AG08395 (cell line): ENCODE data around the gene FRG2.
"Not testable (repeated sequence)": the region's sequence is repeated elsewhere in the genome, so short reads cannot be mapped to it uniquely, and the experiment has no call there.

Experiments
- DNase-seq: peaks from one replicate; pipeline ENCODE4 v3.0.0; 2012; ENCODE audit warnings: mixed read lengths, low spot score

Gene FRG2

DNA sequence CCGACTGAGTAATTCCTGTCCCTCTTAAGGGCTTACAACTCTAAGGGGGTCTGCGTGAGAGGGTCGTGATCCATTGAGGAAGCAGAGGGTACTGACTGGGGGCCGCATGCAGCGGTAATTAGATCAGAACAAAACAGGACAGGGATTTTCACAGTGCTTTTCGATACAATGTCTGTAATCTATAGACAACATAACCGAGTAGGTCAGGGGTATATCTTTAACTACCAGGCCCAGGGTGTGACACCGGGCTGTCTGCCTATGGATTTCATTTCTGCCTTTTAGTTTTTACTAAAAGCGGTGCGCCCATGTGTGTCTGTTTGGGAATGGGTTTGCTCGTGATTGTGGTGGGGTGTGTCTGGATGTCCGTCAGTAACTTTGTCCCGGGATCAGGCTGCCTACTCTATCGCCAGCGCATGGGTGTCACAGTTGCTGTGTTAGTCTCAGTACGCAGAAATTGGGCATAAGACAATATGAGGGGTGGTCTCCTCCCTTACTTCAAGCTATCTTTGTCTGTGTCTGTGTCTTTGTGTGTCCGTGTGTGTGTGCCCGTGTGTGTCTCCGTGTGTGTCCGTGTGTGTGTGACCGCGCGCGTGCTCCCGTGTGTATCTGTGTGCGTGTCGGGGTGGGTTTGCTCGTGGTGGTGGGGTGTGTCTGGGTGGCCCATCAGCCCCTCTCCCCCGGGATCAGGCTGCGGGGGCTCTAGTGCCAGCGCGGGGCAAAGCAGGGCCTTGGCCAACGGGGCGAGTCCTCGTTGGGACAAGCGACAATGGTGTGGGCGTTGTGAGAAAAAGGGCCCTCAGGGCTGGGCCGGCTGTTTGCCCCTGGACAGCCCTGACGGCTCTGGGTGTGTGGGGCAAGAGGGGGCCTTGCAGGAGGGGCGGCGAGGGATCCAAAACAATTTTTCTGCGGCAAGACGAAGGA lies 10.4 kb downstream of the FRG2 start:
- no peak for DNase-seq

DNA sequence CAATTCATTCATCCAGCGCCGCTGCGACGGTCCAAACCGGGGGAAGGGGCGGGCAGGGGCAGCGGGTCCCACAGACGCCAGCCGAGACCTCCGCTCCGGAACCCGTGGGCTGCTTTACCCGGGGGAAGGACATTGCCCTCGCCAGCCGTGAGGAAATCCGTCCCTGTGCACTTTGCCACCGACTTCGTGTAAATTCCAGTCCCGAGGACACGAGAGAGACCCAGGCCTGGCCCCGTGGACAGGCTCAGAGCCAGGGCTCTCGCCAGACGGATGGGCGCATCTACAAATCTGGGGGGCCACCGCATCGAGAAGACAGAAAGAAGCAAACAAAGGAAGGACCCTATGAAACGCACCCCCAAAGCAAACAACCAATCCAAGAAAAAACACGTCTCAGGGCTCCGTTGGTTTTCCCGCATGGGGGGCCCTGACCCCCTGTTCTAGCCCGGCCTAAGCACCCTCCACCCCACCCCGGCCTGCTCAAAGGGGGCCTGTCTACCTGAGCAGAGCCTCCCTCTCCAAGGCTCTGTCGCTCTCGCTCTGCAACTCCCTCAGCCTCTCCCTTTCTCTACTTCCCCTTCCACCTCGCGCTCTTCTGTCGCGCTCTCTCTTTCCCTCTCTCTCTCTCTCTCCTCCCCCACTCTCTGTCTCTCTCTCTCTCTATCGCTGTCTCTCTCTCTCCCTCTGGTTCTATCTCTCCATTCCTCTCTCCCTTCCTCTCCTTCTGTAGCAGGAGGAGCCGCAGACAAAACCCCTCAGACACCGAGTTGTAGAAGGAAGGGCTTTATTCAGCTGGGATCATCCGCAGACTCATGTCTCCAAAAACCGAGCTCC lies 11.3 kb downstream of the FRG2 start:
- no peak for DNase-seq

DNA sequence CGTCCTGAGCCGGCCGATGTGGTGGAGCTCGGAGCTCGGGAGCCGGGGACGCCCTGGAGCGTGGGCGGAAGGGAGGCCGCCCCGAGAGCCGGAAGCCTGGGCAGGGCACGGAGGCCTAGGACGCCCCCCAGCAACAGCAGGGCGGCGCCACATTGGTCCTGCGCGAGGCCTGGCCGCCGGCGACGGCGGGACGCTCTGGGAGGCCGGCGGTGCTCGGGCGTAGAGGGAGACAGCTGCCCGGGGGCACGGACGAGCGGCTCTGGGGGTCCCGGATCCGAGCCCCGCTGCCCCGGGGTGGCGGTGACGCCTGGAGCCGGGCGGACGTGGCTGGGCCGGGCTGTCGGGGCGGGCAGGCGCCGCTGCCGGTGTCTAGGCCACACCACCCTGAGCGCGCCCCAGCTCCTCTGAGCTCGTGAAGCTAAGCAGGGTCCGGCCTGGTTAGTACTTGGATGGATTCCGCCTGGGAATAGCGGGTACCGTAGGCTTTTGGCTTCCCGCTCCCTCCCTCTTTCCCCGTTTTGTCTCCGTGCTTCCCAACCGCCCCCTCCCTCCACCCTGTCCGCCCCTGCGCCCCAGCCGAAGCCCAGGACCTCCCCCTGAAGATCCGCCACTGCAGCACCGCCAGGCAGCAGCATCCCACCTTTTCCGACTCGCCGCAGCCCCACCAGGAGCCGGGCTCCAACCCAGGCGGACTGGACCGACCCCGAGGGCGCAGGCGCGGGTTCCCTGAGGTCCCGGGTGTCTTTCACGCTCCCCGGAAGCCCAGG lies 12.1 kb downstream of the FRG2 start:
- peak; percentile 22 for DNase-seq

DNA sequence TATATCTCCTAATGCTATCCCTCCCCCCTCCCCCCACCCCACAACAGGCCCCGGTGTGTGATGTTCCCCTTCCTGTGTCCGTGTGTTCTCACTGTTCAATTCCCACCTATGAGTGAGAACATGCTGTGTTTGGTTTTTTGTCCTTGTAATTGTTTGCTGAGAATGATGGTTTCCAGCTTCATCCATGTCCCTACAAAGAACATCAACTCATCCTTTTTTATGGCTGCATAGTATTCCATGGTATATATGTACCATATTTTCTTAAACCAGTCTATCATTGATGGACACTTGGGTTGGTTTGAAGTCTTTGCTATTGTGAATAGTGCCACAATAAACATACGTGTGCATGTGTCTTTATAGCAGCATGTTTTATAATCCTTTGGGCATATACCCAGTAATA lies 37.1 kb downstream of the FRG2 start:
- not testable (repeated sequence) for DNase-seq

DNA sequence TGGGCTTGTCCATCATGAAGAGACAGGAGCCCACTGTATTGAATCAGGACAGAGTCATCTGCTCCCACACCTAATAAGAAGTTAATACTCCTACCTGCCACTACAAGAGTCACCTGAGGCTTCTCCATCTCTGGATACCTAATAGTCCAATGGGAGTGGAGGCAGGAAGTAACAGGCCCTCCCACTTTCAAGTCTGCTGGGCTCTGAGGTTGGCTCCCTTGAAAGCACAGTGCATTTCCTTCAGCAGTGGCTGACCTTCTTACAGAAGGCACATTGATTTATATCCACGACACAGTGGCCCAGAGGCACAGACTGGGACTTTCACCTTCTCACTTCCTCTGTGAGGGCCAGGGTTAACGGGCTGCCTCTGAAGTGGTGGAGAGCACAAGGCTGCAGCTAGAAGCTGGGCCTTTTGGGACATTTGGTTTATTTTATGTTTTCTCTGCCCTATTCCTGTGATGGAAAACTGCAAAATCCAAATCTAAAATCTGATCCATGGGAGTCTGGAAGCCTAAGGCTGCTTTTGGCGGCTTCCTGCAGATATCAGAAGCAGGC lies 38.1 kb downstream of the FRG2 start:
- DNase-seq = no peak

DNA sequence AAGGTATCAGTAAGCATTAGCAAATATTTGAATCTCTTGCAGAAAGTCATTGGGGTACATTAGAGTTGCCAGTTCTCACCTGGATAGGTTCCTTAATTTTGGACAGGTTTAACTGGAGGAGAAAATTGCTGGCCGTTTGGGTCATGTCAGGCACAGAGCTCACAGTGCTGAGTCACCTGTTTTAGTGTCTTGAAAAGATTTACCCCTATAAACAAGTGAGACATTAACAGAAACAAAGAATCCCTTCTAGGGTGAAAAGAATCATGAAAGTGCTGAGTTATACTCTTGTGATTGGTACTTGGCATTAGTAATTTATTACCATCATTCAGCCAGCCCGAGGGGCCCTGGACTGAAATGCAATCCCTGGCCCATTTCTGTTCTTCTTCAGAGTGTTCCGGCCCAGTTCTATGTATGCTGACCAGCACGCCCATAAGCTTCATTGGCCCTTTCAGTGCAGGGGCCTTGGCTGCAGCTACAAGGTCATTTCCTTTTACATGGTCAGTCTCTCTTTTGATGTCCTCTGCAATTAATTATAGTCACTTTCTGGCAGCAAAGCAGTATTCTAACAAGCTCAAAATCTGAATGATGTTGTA lies 41.3 kb downstream of the FRG2 start:
- DNase-seq = not testable (repeated sequence)

DNA sequence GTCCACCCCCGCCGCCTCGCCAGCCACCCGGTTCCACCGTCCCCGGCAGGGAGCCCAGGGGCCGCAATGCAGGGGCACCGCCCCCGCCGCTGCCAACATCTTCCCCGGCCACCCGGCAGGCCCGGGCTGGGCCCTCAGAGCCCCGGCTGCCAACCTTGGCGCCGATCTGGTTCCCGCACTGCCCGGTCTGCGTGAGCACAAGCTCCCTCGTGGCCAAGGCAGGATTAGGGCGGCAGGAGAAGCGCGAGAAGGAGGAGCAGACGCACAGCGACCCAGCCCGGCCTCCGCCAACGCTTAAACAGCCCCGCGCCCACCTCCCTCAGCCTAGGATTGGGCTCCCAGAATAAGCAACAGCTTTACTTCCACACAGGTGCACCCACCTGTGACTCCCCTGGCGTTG lies 42.4 kb downstream of the FRG2 start:
- not testable (repeated sequence) for DNase-seq

DNA sequence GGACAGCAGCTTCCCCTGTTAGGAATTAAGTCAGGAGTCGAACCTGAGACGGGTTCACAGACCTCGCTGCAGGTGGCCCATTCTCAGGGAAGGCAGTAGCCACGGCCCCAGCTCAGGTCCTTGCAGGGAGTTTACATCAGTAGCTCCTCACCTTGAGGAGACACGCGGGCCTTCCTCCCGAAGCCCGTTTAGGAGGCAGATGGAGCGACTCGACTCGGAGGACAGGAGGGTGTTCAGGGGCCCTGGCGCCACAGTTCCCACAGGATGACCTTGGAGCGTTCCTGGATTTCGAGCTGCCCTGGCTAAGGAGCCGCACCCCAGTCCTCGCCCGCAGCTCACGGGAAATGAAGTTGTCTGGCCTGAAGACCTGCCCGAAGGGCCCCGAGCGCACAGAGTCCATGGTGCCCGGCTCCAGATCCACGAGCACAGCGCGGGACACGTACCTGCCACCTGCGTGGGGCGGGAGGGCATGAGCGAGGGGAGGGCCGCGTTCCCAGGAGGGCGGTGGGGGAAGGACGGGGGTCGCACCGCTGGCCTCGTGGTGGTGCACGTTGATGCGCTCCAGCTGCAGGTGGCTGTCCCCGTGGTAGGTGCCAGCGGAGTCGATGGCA lies 43.0 kb downstream of the FRG2 start:
- not testable (repeated sequence) for DNase-seq

DNA sequence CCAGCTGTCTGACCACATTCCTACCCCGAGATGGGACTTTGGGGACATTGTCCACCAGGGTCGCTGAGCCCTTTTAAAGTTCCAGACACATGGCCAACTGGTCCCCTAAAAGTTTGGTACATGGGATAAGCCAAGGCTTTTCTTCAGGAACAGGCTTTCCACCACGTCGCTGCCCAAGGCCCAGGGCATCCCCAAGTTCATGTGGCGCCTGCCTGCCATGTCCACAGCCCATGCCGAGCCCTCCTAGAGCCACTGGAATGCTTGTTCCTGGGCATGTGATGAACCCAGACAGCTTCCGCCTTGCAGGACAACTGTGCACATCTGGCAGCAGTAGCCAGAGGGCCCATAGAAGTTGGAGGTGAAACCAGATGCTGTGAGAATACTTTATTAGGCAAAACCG lies 45.1 kb downstream of the FRG2 start:
- no peak for DNase-seq

DNA sequence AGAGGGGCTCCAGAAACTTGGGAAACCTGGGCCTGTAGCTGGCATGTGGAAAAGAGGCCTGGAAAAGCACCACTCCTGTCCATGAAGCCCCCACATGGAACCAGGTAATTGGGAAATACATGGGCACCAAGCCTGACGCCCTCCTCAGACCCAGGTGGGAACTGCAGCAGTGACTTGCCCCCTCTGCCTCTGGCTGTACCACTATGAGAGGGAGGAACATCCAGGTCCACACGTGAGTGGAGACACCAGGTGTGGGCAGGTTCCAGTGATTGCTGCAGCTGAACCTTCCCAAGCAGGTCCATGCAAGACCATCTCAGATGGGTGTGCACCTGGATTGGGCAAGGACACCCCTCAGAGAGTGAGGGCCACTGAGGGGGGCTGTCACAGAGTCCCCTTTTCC lies 46.8 kb downstream of the FRG2 start:
- not testable (repeated sequence) for DNase-seq

DNA sequence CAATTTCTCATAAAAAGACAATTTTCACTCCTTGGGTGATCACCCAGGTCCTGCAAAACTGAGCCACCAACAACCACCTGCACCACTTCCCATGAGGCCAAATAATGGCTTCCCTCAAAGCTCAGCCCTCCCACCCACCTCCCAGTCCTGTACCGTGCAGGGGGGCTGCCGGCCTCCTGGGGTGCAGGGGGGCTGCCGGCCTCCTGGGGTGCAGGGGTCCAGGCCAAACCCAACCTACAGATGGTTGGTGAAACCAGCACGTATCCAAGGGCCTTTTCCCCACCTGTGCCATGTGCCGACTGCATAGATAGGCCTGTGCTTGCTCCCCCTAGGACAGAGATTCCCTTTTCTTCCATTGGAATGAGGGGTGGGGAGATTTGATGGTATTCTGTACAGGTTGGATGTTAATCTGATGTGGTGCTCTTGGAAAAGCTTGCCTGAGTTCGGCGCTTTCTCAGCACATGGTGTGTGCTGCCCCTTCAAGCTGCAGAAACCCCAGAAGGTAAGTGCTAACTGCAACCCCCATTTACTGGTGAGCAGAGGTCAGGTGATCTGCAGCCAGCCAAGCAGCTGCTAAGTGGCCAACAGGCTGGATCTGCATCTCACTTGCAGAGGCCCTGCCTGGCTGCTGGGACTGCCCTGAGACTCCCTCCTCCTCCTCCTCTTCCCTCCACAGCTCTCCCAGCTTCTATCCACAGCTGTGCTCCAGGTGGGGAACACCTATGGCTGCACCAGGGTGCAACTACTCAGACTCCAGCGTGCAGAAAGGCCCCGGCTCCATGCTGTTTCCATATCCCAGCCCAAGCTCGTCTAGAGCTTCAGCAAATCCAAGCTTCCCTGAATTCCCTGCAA lies 47.6 kb downstream of the FRG2 start:
- no peak for DNase-seq
